H54 (cell line): Measurements from ENCODE around the gene ERC2.
A peak's percentile ranks its signal among the peaks of the same experiment; 100 is the strongest.

Source experiments
- DNase-seq: peaks from one replicate; pipeline ENCODE4 v3.0.0; 2011; ENCODE audit warnings: low spot score, mixed read lengths; ENCODE audit not compliant: insufficient read length
- FAIRE-seq: peaks from 3 replicates; lab custom pipeline; 2011; peaks lifted over from hg19 to GRCh38; lab: Jason Lieb, UNC
- POLR2A ChIP-seq: IDR thresholded peaks from 2 replicates; pipeline ENCODE4 v1.6.1; 2011; ENCODE audit warnings: low read depth, mild to moderate bottlenecking, low read length

The ERC2 gene

GRCh38 chr3:55543181-55543614, 925.1 kb downstream of the ERC2 start:
- no peak for TF ChIP-seq POLR2A
- no peak for DNase-seq
- FAIRE-seq, result no peak

GRCh38 chr3:55541456-55541855, 926.8 kb downstream of the ERC2 start:
- no peak for FAIRE-seq
- no peak for DNase-seq
- TF ChIP-seq POLR2A, result no peak

- no peak for FAIRE-seq
- no peak for TF ChIP-seq POLR2A
- DNase-seq, result no peak
Observed at GRCh38 chr3:55541016-55541415, 927.3 kb downstream of the ERC2 start.

GRCh38 chr3:55540579-55540978, 927.7 kb downstream of the ERC2 start:
- FAIRE-seq, result no peak
- no peak for TF ChIP-seq POLR2A
- DNase-seq, result no peak

GRCh38 chr3:55538158-55538557, 930.1 kb downstream of the ERC2 start:
- DNase-seq (no peak), FAIRE-seq (no peak)
- no peak for TF ChIP-seq POLR2A

- DNase-seq (no peak), FAIRE-seq (no peak)
- TF ChIP-seq POLR2A, result no peak
Observed at GRCh38 chr3:55537563-55537962, 930.7 kb downstream of the ERC2 start.

- no peak for TF ChIP-seq POLR2A
- DNase-seq, result no peak
- FAIRE-seq, result no peak
Observed at GRCh38 chr3:55537129-55537528, 931.1 kb downstream of the ERC2 start.

GRCh38 chr3:55534876-55535275, 933.4 kb downstream of the ERC2 start:
- DNase-seq (no peak), FAIRE-seq (no peak)
- no peak for TF ChIP-seq POLR2A

- DNase-seq (no peak), FAIRE-seq (no peak)
- TF ChIP-seq POLR2A, result no peak
Observed at GRCh38 chr3:55532806-55533205, 935.5 kb downstream of the ERC2 start.

- TF ChIP-seq POLR2A, result no peak
- no peak for FAIRE-seq
- no peak for DNase-seq
Observed at GRCh38 chr3:55531321-55531720, 936.9 kb downstream of the ERC2 start.

- DNase-seq (no peak), FAIRE-seq (no peak)
- TF ChIP-seq POLR2A, result no peak
Observed at GRCh38 chr3:55527361-55527760, 940.9 kb downstream of the ERC2 start.

GRCh38 chr3:55526332-55527030, 941.8 kb downstream of the ERC2 start:
- no peak for TF ChIP-seq POLR2A
- FAIRE-seq (no peak), DNase-seq (no peak)

GRCh38 chr3:55525436-55525835, 942.8 kb downstream of the ERC2 start:
- DNase-seq (no peak), FAIRE-seq (no peak)
- TF ChIP-seq POLR2A, result no peak

GRCh38 chr3:55524565-55525244, 943.6 kb downstream of the ERC2 start:
- FAIRE-seq (no peak), DNase-seq (peak; percentile 13)
- TF ChIP-seq POLR2A, result no peak

- TF ChIP-seq POLR2A, result no peak
- DNase-seq, result no peak
- FAIRE-seq, result no peak
Observed at GRCh38 chr3:55523471-55523870, 944.8 kb downstream of the ERC2 start.
